Measurements from ENCODE around the gene MCM8.

Gene MCM8

DNA sequence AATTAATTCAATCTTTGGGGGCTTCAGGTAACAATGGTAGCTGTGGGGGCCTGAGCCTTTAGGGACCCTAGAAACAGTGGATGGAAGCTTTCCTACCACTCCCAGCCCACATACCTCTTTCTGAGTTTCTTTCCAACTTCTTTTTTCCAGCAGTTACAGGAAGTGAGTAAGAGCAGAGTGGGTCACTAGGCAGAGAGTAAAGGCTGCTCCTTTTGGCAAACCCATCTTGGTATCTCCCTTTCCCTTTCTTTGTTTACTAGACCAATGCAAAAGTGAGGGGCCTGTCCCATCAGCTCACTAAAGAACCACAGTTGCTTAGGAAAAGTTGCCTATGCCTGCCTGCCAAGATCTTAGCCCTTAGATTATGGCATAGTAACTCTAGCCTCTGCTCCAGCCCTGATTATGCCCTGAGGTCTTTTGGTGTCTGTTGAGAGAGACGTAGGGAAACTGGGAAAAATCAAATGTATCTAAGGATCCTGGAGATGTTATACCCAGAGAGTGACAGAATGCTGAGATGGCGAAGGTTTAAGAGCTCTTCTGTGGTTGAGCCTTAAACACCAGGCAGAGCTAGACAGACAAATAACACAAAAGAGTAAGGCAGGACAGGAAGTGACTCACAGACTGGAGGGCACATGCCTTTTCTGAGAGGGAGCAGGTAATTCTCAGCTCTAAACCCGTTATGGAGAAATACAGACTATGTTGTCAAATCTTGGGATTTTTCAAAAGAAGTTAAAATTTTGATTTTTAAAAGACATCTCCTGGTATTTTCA is 31.4 kb upstream of the MCM8 start:
- Histone ChIP-seq H3K79me2 (ENCODE audit: insufficient read depth, low read length) (no peaks in the 10 kb centered on the region), H3K4me2 (ENCODE audit: insufficient read depth, low read length) (no peak overlapping the region), H2AFZ (ENCODE audit: low read depth, low read length) (peak overlapping the region; percentile 43; the same call in 1 of the 2 replicates), H3K27me3 (ENCODE audit: insufficient read depth, low read length, poor library complexity) (peaks cover 12% of the 10 kb centered on the region), H3K4me3 (ENCODE audit: low read depth in 1 of 2, low read length in 2 of 2) (no peak overlapping the region), H3K9ac (ENCODE audit: low read depth, low read length) (no peak overlapping the region), H4K20me1 (ENCODE audit: insufficient read depth, low read length) (no peaks in the 10 kb centered on the region), H3K36me3 (ENCODE audit: insufficient read depth, low read length) (no peaks in the 10 kb centered on the region), H3K4me1 (ENCODE audit: insufficient read depth, low read length) (peaks cover 13% of the 10 kb centered on the region), H3K9me3 (ENCODE audit: insufficient read depth, low read length, severe bottlenecking) (no peaks in the 10 kb centered on the region), H3K27ac (ENCODE audit: low read length) (no peak overlapping the region)
- ATAC-seq (ENCODE audit: insufficient read depth, low read depth), result peak; percentile 94
- TF ChIP-seq EZH2 (IDR thresholded peaks at IDR 0.05; ENCODE audit: borderline replicate concordance, low read depth, low read length, severe bottlenecking), result no peak
- TF ChIP-seq, protein P1, sequence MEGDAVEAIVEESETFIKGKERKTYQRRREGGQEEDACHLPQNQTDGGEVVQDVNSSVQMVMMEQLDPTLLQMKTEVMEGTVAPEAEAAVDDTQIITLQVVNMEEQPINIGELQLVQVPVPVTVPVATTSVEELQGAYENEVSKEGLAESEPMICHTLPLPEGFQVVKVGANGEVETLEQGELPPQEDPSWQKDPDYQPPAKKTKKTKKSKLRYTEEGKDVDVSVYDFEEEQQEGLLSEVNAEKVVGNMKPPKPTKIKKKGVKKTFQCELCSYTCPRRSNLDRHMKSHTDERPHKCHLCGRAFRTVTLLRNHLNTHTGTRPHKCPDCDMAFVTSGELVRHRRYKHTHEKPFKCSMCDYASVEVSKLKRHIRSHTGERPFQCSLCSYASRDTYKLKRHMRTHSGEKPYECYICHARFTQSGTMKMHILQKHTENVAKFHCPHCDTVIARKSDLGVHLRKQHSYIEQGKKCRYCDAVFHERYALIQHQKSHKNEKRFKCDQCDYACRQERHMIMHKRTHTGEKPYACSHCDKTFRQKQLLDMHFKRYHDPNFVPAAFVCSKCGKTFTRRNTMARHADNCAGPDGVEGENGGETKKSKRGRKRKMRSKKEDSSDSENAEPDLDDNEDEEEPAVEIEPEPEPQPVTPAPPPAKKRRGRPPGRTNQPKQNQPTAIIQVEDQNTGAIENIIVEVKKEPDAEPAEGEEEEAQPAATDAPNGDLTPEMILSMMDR (IDR thresholded peaks at IDR 0.05; ENCODE audit: borderline replicate concordance, extremely low read depth, low read length, poor library complexity, severe bottlenecking), result no peak
- DNase-seq, result peak; percentile 12

DNA sequence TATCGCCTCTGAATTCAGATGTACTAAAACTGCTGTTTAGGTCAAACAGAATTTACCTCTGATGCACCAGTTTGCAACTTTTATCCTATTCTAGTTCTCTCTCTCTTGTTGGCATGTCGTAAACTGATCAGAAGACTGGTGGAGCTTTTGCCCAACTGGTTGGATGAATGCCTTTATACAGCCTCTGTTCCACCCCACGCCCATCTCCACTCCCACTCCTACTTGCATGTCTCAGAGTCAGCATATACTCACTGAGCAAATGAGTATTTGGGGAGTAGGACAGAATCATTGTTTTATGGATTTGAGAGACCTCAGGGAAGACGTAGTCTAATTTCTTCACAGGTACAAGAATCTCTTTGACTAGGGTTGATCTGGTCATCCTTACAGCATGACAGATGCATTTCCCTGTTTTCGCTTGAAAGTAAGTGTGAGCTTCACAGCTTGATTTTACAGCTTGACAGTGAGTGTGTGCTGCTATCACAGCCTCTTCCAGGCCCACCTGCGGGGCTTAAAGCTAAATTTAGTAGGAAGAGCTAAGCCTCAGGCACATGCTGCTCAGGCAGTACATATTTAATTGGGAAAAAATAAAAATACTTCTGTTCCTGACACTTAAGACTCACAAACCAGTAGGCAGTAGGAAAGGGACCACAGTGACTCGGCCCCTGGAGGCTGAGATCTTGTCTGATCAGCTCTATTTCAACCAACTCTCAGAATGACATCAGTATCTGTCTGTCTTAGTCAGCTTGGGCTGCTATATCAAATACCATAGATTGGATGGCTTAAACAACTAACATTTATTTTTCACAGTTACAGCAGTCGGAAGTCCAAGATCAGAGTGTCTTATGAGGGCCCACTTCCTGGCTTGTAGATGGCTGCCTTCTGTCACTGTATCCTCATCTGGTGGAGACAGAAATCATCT is 30.6 kb upstream of the MCM8 start:
- Histone ChIP-seq H3K4me2 (ENCODE audit: insufficient read depth, low read length) (no peak overlapping the region), H2AFZ (ENCODE audit: low read depth, low read length) (no peak overlapping the region), H4K20me1 (ENCODE audit: insufficient read depth, low read length) (no peaks in the 10 kb centered on the region), H3K79me2 (ENCODE audit: insufficient read depth, low read length) (no peaks in the 10 kb centered on the region), H3K36me3 (ENCODE audit: insufficient read depth, low read length) (no peaks in the 10 kb centered on the region), H3K27me3 (ENCODE audit: insufficient read depth, low read length, poor library complexity) (peaks cover 15% of the 10 kb centered on the region), H3K9ac (ENCODE audit: low read depth, low read length) (no peak overlapping the region), H3K9me3 (ENCODE audit: insufficient read depth, low read length, severe bottlenecking) (no peaks in the 10 kb centered on the region), H3K27ac (ENCODE audit: low read length) (no peak overlapping the region), H3K4me3 (ENCODE audit: low read depth in 1 of 2, low read length in 2 of 2) (no peak overlapping the region), H3K4me1 (ENCODE audit: insufficient read depth, low read length) (peaks cover 13% of the 10 kb centered on the region)
- ATAC-seq (ENCODE audit: insufficient read depth, low read depth) (no peak), DNase-seq (no peak)
- TF ChIP-seq, protein P1 (IDR thresholded peaks at IDR 0.05; ENCODE audit: borderline replicate concordance, extremely low read depth, low read length, poor library complexity, severe bottlenecking), result no peak
- no peak for TF ChIP-seq EZH2 (IDR thresholded peaks at IDR 0.05; ENCODE audit: borderline replicate concordance, low read depth, low read length, severe bottlenecking)

DNA sequence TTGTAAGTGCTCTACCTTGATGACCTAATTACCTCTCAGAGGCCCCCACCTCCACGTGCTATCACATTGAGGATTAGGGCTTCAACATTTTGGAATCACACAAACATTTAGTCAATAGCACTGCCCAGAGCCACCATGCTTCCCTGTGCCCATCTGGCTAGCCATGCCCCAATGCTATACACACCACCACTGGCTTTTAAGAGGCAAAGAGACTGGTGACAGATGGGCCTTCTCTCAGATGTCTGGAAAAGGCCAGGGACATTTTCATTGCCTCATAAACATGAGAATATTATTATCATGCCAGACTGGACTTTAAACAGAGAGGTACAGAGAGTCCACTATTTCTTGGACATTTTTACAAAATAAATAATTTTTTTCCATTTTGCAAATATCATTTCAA is 29.9 kb upstream of the MCM8 start:
- H4K20me1 ChIP-seq (ENCODE audit: insufficient read depth, low read length), result no peaks in the 10 kb centered on the region
- no peak overlapping the region for H3K4me2 ChIP-seq (ENCODE audit: insufficient read depth, low read length)
- DNase-seq (no peak), ATAC-seq (ENCODE audit: insufficient read depth, low read depth) (no peak)
- H3K4me1 ChIP-seq (ENCODE audit: insufficient read depth, low read length), result peaks cover 13% of the 10 kb centered on the region
- no peaks in the 10 kb centered on the region for H3K36me3 ChIP-seq (ENCODE audit: insufficient read depth, low read length)
- no peaks in the 10 kb centered on the region for H3K9me3 ChIP-seq (ENCODE audit: insufficient read depth, low read length, severe bottlenecking)
- H2AFZ ChIP-seq (ENCODE audit: low read depth, low read length), result no peak overlapping the region
- peaks cover 19% of the 10 kb centered on the region for H3K27me3 ChIP-seq (ENCODE audit: insufficient read depth, low read length, poor library complexity)
- H3K4me3 ChIP-seq (ENCODE audit: low read depth in 1 of 2, low read length in 2 of 2), result no peak overlapping the region
- H3K27ac ChIP-seq (ENCODE audit: low read length), result no peak overlapping the region
- TF ChIP-seq, protein P1 (IDR thresholded peaks at IDR 0.05; ENCODE audit: borderline replicate concordance, extremely low read depth, low read length, poor library complexity, severe bottlenecking), result no peak
- no peak overlapping the region for H3K9ac ChIP-seq (ENCODE audit: low read depth, low read length)
- no peaks in the 10 kb centered on the region for H3K79me2 ChIP-seq (ENCODE audit: insufficient read depth, low read length)
